Stimulated activated CD4-positive, alpha-beta T cell treated with anti-CD3 and anti-CD28 coated beads, TNF-alpha, amount 100 ng/mL, for 48 hours (primary cell): ENCODE measurements around the gene PCDHA8.
"Not testable (repeated sequence)": the region's sequence is repeated elsewhere in the genome, so short reads cannot be mapped to it uniquely, and the experiment has no call there.

Experiments used
- DNase-seq, 3 donors: peaks; one replicate each; pipeline ENCODE4 v3.0.0-alpha.2; 2020; ENCODE audit warnings: low read depth in 3 of 3

Gene PCDHA8

DNA sequence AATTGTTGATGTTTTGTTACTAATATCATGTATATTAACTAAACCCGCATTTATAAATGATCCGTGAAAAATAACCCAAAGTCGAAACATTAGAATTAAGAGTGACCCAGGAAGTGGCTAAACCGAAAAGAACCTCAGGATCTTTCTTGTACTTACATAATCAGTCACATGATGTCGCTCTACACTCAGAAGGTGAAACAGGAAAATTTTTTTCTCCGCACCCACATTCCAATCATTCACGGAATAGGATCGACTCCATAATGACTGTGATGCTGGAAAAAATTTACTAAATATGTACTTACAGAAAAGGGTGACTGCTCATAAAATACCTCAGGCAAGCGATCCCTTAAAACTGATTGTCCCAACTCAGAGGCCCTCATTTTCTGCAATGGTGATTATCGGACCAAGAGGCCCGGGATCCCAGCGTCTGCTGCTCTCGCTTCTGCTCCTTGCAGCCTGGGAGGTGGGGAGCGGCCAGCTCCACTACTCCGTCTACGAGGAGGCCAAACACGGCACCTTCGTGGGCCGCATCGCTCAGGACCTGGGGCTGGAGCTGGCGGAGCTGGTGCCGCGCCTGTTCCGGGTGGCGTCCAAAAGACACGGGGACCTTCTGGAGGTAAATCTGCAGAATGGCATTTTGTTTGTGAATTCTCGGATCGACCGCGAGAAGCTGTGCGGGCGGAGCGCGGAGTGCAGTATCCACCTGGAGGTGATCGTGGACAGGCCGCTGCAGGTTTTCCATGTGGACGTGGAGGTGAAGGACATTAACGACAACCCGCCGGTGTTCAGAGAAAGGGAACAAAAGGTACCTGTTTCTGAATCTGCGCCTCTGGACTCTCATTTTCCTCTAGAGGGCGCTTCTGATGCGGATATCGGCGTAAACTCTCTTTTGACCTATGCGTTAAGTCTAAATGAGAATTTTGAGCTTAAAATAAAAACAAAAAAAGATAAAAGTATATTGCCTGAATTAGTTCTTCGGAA is 34.4 kb downstream of the PCDHA8 start, which contains the start of gene PCDHA12:
Gene PCDHA12 (plus strand): TSS at position 224 of the 981 bp plus-strand sequence. CDS start 165 bp downstream, at position 389.
- DNase-seq, result no peak

DNA sequence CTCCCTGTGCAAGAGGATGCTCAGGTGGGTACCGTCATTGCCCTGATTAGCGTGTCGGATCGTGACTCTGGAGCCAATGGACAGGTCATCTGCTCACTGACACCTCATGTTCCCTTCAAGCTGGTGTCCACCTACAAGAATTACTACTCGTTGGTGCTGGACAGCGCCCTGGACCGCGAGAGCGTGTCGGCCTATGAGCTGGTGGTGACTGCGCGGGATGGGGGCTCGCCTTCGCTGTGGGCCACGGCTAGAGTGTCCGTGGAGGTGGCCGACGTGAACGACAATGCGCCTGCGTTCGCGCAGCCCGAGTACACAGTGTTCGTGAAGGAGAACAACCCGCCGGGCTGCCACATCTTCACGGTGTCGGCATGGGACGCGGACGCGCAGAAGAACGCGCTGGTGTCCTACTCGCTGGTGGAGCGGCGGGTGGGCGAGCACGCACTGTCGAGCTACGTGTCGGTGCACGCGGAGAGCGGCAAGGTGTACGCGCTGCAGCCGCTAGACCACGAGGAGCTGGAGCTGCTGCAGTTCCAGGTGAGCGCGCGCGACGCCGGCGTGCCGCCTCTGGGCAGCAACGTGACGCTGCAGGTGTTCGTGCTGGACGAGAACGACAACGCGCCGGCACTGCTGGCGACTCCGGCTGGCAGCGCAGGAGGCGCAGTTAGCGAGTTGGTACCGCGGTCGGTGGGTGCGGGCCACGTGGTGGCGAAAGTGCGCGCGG is 35.7 kb downstream of the PCDHA8 start:
- not testable (repeated sequence) for DNase-seq

DNA sequence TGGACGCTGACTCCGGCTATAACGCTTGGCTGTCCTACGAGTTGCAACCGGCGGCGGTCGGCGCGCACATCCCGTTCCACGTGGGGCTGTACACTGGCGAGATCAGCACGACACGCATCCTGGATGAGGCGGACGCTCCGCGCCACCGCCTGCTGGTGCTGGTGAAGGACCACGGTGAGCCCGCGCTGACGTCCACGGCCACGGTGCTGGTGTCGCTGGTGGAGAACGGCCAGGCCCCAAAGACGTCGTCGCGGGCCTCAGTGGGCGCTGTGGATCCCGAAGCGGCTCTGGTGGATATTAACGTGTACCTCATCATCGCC is 36.2 kb downstream of the PCDHA8 start:
- DNase-seq, result no peak

DNA sequence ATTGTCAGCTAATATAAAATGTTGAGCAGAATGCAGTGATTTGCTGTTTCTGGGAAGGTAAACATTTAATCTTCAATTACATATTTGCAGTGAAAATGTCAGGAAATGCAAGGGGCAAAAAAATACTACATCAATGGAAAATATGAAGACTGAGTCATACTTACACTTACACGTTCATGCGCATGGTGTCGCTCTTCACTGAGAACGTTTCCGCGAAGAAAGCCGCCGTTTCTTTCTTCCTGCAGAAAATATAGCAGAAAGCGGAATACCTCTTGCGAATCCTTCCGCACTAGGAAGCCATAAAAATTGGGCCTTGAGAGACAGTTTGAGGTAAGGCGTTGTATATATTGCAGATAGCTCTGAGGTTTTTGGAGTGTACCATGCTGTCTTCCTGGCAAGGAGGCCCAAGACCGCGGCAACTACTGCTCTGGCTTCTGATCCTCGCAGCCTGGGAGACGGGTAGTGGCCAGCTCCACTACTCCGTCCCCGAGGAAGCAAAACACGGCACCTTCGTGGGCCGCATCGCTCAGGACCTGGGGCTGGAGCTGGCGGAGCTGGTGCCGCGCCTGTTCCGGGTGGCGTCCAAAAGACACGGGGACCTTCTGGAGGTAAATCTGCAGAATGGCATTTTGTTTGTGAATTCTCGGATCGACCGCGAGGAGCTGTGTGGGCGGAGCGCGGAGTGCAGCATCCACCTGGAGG is 41.1 kb downstream of the PCDHA8 start, which contains the start of gene PCDHA13:
Gene PCDHA13 (plus strand): TSS at position 236 of the 702 bp plus-strand sequence. CDS start 145 bp downstream, at position 381.
- no peak for DNase-seq

DNA sequence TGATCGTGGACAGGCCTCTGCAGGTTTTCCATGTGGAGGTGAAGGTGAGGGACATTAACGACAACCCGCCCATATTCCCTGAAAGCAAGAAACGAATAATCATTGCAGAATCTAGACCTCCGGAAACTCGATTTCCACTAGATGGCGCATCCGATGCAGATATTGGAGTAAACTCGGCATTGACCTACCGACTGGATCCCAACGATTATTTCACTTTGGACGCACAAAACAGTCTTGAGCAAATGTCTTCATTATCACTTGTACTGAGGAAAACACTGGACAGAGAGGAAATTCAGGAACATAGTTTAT is 41.6 kb downstream of the PCDHA8 start:
- no peak for DNase-seq

DNA sequence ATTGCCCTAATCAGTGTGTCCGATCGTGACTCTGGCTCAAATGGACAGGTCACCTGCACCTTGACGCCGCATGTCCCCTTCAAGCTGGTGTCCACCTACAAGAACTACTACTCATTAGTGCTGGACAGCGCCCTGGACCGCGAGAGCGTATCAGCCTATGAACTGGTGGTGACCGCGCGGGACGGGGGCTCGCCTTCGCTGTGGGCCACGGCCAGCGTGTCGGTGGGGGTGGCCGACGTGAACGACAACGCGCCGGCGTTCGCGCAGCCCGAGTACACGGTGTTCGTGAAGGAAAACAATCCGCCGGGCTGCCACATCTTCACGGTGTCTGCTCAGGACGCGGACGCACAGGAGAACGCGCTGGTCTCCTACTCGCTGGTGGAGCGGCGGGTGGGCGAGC is 42.4 kb downstream of the PCDHA8 start:
- no peak for DNase-seq

DNA sequence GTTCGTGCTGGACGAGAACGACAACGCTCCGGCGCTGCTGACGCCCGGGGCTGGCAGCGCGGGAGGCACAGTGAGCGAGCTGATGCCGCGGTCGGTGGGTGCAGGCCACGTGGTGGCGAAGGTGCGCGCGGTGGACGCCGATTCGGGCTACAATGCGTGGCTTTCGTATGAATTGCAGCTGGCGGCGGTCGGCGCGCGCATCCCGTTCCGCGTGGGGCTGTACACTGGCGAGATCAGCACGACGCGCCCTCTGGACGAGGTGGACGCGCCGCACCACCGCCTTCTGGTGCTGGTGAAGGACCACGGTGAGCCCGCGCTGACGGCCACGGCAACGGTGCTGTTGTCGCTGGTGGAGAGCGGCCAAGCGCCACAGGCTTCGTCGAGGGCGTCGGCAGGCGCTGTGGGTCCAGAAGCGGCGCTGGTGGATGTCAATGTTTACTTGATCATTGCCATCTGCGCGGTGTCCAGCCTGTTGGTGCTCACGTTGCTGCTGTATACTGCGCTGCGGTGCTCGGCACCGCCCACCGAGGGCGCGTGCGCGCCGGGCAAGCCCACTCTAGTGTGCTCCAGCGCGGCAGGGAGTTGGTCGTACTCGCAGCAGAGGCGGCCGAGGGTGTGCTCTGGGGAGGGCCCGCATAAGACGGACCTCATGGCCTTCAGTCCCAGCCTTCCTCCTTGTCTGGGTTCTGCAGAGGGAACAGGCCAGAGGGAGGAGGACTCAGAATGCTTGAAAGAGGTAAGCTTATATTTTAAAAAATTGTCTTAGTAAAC is 43.1 kb downstream of the PCDHA8 start:
- DNase-seq, result no peak
